HG02678 (cell line): ENCODE measurements around the gene TPRN.
A peak's percentile ranks its signal among the peaks of the same experiment; 100 is the strongest.

Experiments
- ATAC-seq: cut with Tn5 transposase; IDR thresholded peaks from one replicate; pipeline ENCODE4 v1.9.1; 2021; ENCODE audit warnings: mild to moderate bottlenecking, moderate library complexity; ENCODE audit not compliant: unreplicated experiment

TPRN gene

GRCh38 chr9:137175345-137175961, 25.1 kb downstream of the TPRN start:
- no peak for ATAC-seq

GRCh38 chr9:137174722-137175293, 25.7 kb downstream of the TPRN start:
- no peak for ATAC-seq

GRCh38 chr9:137173796-137174664, 26.5 kb downstream of the TPRN start:
- ATAC-seq: no peak

GRCh38 chr9:137172901-137173795, 27.4 kb downstream of the TPRN start:
- no peak for ATAC-seq

GRCh38 chr9:137171149-137171900, 29.2 kb downstream of the TPRN start:
- no peak for ATAC-seq

- ATAC-seq: no peak
Observed at GRCh38 chr9:137170486-137171148, 29.9 kb downstream of the TPRN start.

- ATAC-seq: no peak
Observed at GRCh38 chr9:137169896-137170358, 30.6 kb downstream of the TPRN start, which contains the start of gene LRRC26. Gene LRRC26 (minus strand): TSS chr9:137170051. CDS start chr9:137169943, 108 bp downstream.

GRCh38 chr9:137168904-137169856, 31.4 kb downstream of the TPRN start:
- ATAC-seq: peak; percentile 53

- ATAC-seq: no peak
Observed at GRCh38 chr9:137168573-137168903, 32.0 kb downstream of the TPRN start.

GRCh38 chr9:137167747-137168572, 32.6 kb downstream of the TPRN start:
- ATAC-seq: no peak

- ATAC-seq: no peak
Observed at GRCh38 chr9:137167277-137167746, 33.2 kb downstream of the TPRN start.

GRCh38 chr9:137166380-137167229, 33.9 kb downstream of the TPRN start:
- ATAC-seq: no peak

- ATAC-seq: no peak
Observed at GRCh38 chr9:137165250-137165836, 35.2 kb downstream of the TPRN start.

- no peak for ATAC-seq
Observed at GRCh38 chr9:137164370-137165249, 35.9 kb downstream of the TPRN start.

- no peak for ATAC-seq
Observed at GRCh38 chr9:137163805-137164204, 36.7 kb downstream of the TPRN start.
